HCT116 (cell line): Measurements from ENCODE around the gene EXOC6B.

Experiments
- ATF3 ChIP-seq: IDR thresholded peaks from 2 replicates; pipeline ENCODE4 v1.6.1; 2012
- CEBPB ChIP-seq: IDR thresholded peaks from 2 replicates; pipeline ENCODE4 v1.6.1; 2012; ENCODE audit warnings: low read depth
- CTCF ChIP-seq, 3 experiments: fragments of 200-600 bp in 1 of 3; sonication (generic) in 1 of 3; IDR thresholded peaks in 2 of 3; conservative IDR thresholded peaks in 1 of 3; 2 replicates each; pipeline ENCODE4 v1.5.1; 2012 to 2017; ENCODE audit warnings: low read depth in 2 of 3, low read length in 2 of 3, antibody characterized with exemption in 1 of 3, borderline replicate concordance in 1 of 3, control low read depth in 1 of 3, mild to moderate bottlenecking in 1 of 3, mixed read lengths in 1 of 3, mixed run types in 1 of 3, moderate library complexity in 1 of 3; ENCODE audit not compliant: insufficient read depth in 1 of 3
- EZH2 ChIP-seq: fragments of 200-600 bp; sonication (generic); IDR thresholded peaks from 2 replicates; pipeline ENCODE4 v1.6.1; 2017; ENCODE audit warnings: antibody characterized with exemption, mixed run types
- EZH2phosphoT487 ChIP-seq: fragments of 200-600 bp; IDR thresholded peaks from 2 replicates; pipeline ENCODE4 v1.6.1; 2018; ENCODE audit warnings: antibody characterized with exemption, borderline replicate concordance
- JUND ChIP-seq: IDR thresholded peaks from 2 replicates; pipeline ENCODE4 v1.6.1; 2012
- MAX ChIP-seq: IDR thresholded peaks from 2 replicates; pipeline ENCODE4 v1.6.1; 2012
- POLR2A ChIP-seq: IDR thresholded peaks from 2 replicates; pipeline ENCODE4 v1.7.0; 2011; ENCODE audit warnings: borderline replicate concordance; ENCODE audit not compliant: insufficient read depth, insufficient read length; ENCODE audit errors: extremely low read depth
- POLR2AphosphoS5 ChIP-seq: IDR thresholded peaks from 2 replicates; pipeline ENCODE4 v1.6.1; 2011; ENCODE audit warnings: mild to moderate bottlenecking, low read depth, low read length, moderate library complexity
- RAD21 ChIP-seq: IDR thresholded peaks from 2 replicates; pipeline ENCODE4 v1.6.1; 2012; ENCODE audit warnings: low read depth, mild to moderate bottlenecking
- REST ChIP-seq: IDR thresholded peaks from 2 replicates; pipeline ENCODE4 v1.6.1; 2012; ENCODE audit warnings: low read depth
- YY1 ChIP-seq: IDR thresholded peaks from 2 replicates; pipeline ENCODE4 v1.6.1; 2011; ENCODE audit warnings: low read length, low read depth, moderate library complexity, mild to moderate bottlenecking; ENCODE audit not compliant: insufficient replicate concordance; ENCODE audit errors: extremely low read depth
- ZBTB33 ChIP-seq: IDR thresholded peaks from 2 replicates; pipeline ENCODE4 v1.6.1; 2011; ENCODE audit warnings: mild to moderate bottlenecking, low read length, moderate library complexity; ENCODE audit not compliant: insufficient replicate concordance; ENCODE audit errors: extremely low read depth

- no peak for TF ChIP-seq ZBTB33
- no peak for TF ChIP-seq POLR2AphosphoS5
- TF ChIP-seq CTCF (IDR thresholded peaks at IDR 0.05 in 2 of 3, conservative IDR thresholded peaks at IDR 0.05 in 1 of 3; ENCODE audit: borderline replicate concordance in 1 of 3, insufficient read depth in 1 of 3, low read depth in 2 of 3, low read length in 2 of 3): no peak
- TF ChIP-seq ATF3: no peak
- no peak for TF ChIP-seq JUND
- no peak for TF ChIP-seq POLR2A
- no peak for TF ChIP-seq MAX
- no peak for TF ChIP-seq YY1
- no peak for TF ChIP-seq EZH2phosphoT487
- TF ChIP-seq RAD21: no peak
- no peak for TF ChIP-seq EZH2
- TF ChIP-seq REST: no peak
- TF ChIP-seq CEBPB: no peak
These were observed 129.3 kb downstream of the EXOC6B start for GRCh38 chr2:72696559-72696958.
